ENCODE results near the gene S100A14. TPM values are rescaled to one million over a fixed set of nuclear protein-coding genes. Genes with fewer than 3 reads are reported as not detected.

Gene S100A14
- total and polyA plus RNA-seq, 4 donors = 2.5 to 91.2 TPM; not detected in 2

DNA sequence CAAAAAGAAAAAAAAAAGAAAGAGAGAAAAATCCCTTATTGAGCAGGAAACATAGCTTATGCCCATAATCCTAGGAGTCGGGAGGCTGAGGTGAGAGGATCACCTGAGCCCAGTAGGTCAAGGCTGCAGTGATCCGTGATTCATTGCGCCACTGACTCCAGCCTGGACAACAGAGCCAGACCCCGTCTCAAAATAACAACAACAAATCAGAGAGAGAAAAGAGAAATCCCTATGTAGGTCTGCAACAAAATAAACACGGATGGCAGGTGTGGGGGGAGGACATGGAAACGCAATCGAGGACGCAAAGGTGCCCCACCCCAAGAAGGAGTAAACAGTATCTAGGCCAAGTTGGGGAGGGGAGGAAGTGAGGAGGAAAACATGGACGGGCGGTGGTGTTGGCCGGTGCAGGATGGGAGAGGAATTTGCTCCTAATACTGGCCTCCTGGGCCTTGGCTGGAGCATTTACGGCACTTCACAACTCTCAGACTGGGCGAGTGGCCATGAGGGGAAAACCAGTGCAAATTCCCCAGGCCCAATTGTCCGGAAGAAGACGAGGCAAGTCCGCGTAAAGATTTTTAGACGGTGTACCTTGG, 17.1 kb upstream of the S100A14 start:
- Histone ChIP-seq H3K4me3 (ENCODE audit: low read length in 2 of 2) (no peak overlapping the region), H3K36me3 (ENCODE audit: control insufficient read depth in 1 of 2, insufficient read depth in 2 of 2, low read length in 1 of 2) (peaks cover 2 to 6% of the 10 kb centered on the region in 2 donors), H3K9me3 (ENCODE audit: control insufficient read depth, low read length) (no peaks in the 10 kb centered on the region), H3K4me1 (ENCODE audit: control insufficient read depth in 1 of 2, insufficient read depth in 2 of 2, low read length in 2 of 2) (no peaks in the 10 kb centered on the region), H3K27ac (ENCODE audit: low read depth in 1 of 2, low read length in 2 of 2) (peak overlapping the region in 1 of 2 donors; percentile 69), H3K27me3 (ENCODE audit: control insufficient read depth in 1 of 2, insufficient read depth in 2 of 2, low read length in 1 of 2) (no peaks in the 10 kb centered on the region)
- ATAC-seq (ENCODE audit: low FRiP score) (peak; percentile 52), DNase-seq (no peak)
- 53 to 56% methylated on average over 18 of the region's 18 CpGs for WGBS, 2 donors
- intact Hi-C loops (cut with DNase I) = no loop called here

DNA sequence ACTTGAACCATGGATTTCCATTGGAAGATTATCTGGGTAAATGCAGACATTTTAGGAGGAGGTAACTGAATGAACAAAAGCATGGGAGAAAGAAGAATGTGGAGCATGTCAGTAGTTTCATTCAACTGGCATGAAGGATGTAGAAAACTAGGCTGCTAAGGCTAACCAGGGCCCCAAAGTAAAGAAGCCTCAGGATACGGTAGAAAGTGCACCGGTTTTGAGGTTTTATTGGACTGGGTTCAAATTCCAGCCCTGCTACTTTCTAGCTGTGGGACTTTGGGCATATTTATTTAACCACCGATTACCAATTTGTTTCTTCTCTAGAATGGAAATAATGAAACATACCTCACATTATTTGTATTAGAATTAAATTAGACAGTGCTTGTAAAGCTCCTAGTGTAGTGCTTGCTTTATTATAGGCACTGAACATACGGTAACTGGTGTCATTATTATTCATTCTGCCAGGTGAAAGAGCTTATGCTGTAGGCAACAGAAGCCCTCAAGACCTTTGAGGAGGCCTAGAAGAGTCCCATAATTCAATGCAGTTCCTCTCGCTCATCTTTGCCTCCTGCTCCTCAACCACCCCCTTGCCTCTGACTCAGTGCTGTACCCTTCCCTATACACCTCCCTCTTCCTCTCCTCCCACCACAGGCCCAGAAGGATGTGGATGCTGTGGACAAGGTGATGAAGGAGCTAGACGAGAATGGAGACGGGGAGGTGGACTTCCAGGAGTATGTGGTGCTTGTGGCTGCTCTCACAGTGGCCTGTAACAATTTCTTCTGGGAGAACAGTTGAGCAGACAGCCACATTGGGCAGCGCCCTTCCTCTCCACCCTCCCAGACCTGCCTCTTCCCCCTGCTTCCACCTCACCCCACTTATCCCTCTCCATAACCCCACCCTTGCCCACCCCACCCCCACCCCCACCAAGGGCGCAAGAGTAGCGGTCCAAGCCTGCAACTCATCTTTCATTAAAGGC, 15.2 kb upstream of the S100A14 start:
- Histone ChIP-seq H3K27me3 (ENCODE audit: control insufficient read depth in 1 of 2, insufficient read depth in 2 of 2, low read length in 1 of 2) (no peaks in the 10 kb centered on the region), H3K27ac (ENCODE audit: low read depth in 1 of 2, low read length in 2 of 2) (no peak overlapping the region), H3K36me3 (ENCODE audit: control insufficient read depth in 1 of 2, insufficient read depth in 2 of 2, low read length in 1 of 2) (no peaks in the 10 kb centered on the region), H3K9me3 (ENCODE audit: control insufficient read depth, low read length) (no peaks in the 10 kb centered on the region), H3K4me3 (ENCODE audit: low read length in 2 of 2) (no peak overlapping the region), H3K4me1 (ENCODE audit: control insufficient read depth in 1 of 2, insufficient read depth in 2 of 2, low read length in 2 of 2) (no peaks in the 10 kb centered on the region)
- DNase-seq = no peak
- WGBS, 2 donors = 59 to 67% methylated on average over 10 of the region's 10 CpGs
- intact Hi-C loops (cut with DNase I) = no loop called here
- no peak for ATAC-seq (ENCODE audit: low FRiP score)

DNA sequence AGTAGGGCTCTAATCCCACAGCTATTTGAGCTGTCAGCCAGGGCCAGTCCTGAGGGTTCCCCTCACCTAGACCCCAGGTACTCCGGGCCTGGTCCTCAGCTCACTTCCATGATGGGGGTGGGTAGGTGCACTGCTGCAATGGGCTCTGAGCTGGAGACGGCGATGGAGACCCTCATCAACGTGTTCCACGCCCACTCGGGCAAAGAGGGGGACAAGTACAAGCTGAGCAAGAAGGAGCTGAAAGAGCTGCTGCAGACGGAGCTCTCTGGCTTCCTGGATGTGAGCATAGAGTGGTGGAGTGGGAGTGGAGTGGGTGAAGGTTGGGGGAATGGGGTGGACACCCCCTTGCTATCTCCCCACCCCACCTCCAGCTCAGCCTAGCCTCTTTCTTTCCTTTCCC, 14.3 kb upstream of the S100A14 start:
- WGBS, 2 donors = 73 to 77% methylated on average over 7 of the region's 7 CpGs
- intact Hi-C loops (cut with DNase I) = no loop called here
- H3K36me3 ChIP-seq (ENCODE audit: control insufficient read depth in 1 of 2, insufficient read depth in 2 of 2, low read length in 1 of 2) = no peaks in the 10 kb centered on the region
- no peaks in the 10 kb centered on the region for H3K9me3 ChIP-seq (ENCODE audit: control insufficient read depth, low read length)
- H3K4me1 ChIP-seq (ENCODE audit: control insufficient read depth in 1 of 2, insufficient read depth in 2 of 2, low read length in 2 of 2) = no peaks in the 10 kb centered on the region
- peak in 1 of 2 donors; percentile 70 for DNase-seq
- no peak for ATAC-seq (ENCODE audit: low FRiP score)
- no peaks in the 10 kb centered on the region for H3K27me3 ChIP-seq (ENCODE audit: control insufficient read depth in 1 of 2, insufficient read depth in 2 of 2, low read length in 1 of 2)
- no peak overlapping the region for H3K27ac ChIP-seq (ENCODE audit: low read depth in 1 of 2, low read length in 2 of 2)
- no peak overlapping the region for H3K4me3 ChIP-seq (ENCODE audit: low read length in 2 of 2)

DNA sequence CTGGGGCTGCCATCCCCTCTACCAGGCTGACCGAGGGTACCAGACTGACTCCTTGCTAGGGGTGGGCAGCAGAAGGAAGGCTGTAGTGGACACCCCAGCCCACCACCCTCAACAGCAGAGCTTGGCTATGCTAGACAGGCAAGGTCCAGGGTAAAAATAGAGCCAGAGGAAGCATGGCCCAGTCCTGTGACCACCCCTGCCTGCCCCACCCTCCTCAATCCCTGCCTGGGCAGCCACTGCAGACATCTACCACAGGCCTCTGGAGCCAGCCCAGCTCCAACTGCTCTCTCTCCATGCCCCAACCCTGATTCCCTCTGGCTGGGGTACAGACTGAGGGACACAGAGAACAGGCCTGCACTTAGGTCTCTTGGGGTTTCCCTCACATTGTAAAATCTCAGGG, 13.8 kb upstream of the S100A14 start:
- DNase-seq = peak; percentile 60 to 65
- H3K4me3 ChIP-seq (ENCODE audit: low read length in 2 of 2) = no peak overlapping the region
- H3K27ac ChIP-seq (ENCODE audit: low read depth in 1 of 2, low read length in 2 of 2) = peak overlapping the region in 1 of 2 donors; percentile 6
- ATAC-seq (ENCODE audit: low FRiP score) = no peak
- no peaks in the 10 kb centered on the region for H3K36me3 ChIP-seq (ENCODE audit: control insufficient read depth in 1 of 2, insufficient read depth in 2 of 2, low read length in 1 of 2)
- no peaks in the 10 kb centered on the region for H3K4me1 ChIP-seq (ENCODE audit: control insufficient read depth in 1 of 2, insufficient read depth in 2 of 2, low read length in 2 of 2)
- WGBS, 2 donors = 71 to 73% methylated on average over 1 of the region's 1 CpG
- intact Hi-C loops (cut with DNase I) = loop anchor here in 1 of 2 donors (5.0 kb wide), 1 partner anchor 123 kb away; no protein-coding TSS in a partner anchor
- H3K27me3 ChIP-seq (ENCODE audit: control insufficient read depth in 1 of 2, insufficient read depth in 2 of 2, low read length in 1 of 2) = no peaks in the 10 kb centered on the region
- H3K9me3 ChIP-seq (ENCODE audit: control insufficient read depth, low read length) = no peaks in the 10 kb centered on the region

DNA sequence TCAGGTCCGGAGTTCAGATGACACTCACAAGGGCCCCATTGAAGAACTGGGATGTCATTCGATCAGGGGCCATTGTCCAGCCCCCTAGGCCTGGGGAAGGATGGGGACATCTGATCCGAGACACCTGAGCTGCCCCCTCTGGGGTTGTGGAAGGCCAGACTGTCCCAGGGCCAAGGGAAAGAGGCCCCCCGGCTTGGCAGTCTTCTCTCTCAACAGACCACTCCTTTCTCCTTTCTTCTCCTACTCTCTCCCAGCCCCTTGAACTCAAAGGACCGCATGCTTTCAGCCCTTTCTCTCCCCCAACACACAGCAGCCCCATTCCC, 13.2 kb upstream of the S100A14 start:
- no peaks in the 10 kb centered on the region for H3K4me1 ChIP-seq (ENCODE audit: control insufficient read depth in 1 of 2, insufficient read depth in 2 of 2, low read length in 2 of 2)
- DNase-seq = peak in 1 of 2 donors; percentile 41
- no peak for ATAC-seq (ENCODE audit: low FRiP score)
- no peaks in the 10 kb centered on the region for H3K9me3 ChIP-seq (ENCODE audit: control insufficient read depth, low read length)
- no peaks in the 10 kb centered on the region for H3K27me3 ChIP-seq (ENCODE audit: control insufficient read depth in 1 of 2, insufficient read depth in 2 of 2, low read length in 1 of 2)
- H3K27ac ChIP-seq (ENCODE audit: low read depth in 1 of 2, low read length in 2 of 2) = no peak overlapping the region
- H3K36me3 ChIP-seq (ENCODE audit: control insufficient read depth in 1 of 2, insufficient read depth in 2 of 2, low read length in 1 of 2) = no peaks in the 10 kb centered on the region
- intact Hi-C loops (cut with DNase I) = loop anchor here in 1 of 2 donors (5.0 kb wide), 1 partner anchor 122 kb away; no protein-coding TSS in a partner anchor
- H3K4me3 ChIP-seq (ENCODE audit: low read length in 2 of 2) = no peak overlapping the region
- 68 to 81% methylated on average over 5 of the region's 5 CpGs for WGBS, 2 donors

DNA sequence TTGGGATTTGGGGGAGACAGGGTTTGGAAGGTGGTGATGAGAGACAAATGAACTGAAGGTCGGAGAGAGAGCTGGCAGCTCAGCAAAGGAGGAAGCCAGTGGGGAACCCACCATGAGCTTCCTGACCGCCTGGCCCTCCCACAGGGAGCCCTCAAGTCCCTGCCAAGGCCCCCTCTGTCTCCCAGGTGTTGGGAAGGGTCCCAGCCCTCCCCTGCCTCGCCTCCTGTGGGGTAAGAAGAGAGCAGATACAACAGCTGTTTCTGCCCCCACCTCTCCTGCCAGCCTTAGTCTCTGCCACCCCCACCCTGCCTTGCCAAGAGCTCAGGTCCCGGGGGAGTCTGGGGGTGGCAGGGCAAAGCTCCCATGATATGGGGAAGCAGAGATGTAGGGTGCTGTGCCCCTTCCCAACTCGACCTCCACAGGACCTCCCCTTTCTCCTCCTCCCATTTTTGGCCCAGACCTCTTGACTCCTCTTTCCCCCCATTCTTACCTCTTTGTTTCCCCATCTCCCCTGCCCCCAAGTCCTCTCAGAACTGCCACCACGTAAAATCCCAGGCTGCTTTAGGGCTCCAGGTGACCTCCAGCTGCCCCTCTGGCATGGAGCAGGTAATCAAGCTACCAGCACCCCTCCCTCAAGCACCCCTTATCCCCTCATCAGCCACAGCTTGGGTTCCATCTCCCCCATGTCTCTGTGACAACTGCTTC, 12.7 kb upstream of the S100A14 start:
- H3K4me1 ChIP-seq (ENCODE audit: control insufficient read depth in 1 of 2, insufficient read depth in 2 of 2, low read length in 2 of 2) = no peaks in the 10 kb centered on the region
- intact Hi-C loops (cut with DNase I) = loop anchor here in 1 of 2 donors (5.0 kb wide), 1 partner anchor 121 kb away; no protein-coding TSS in a partner anchor
- H3K27me3 ChIP-seq (ENCODE audit: control insufficient read depth in 1 of 2, insufficient read depth in 2 of 2, low read length in 1 of 2) = no peaks in the 10 kb centered on the region
- H3K36me3 ChIP-seq (ENCODE audit: control insufficient read depth in 1 of 2, insufficient read depth in 2 of 2, low read length in 1 of 2) = no peaks in the 10 kb centered on the region
- no peak overlapping the region for H3K4me3 ChIP-seq (ENCODE audit: low read length in 2 of 2)
- WGBS, 2 donors = 68 to 79% methylated on average over 6 of the region's 6 CpGs
- H3K27ac ChIP-seq (ENCODE audit: low read depth in 1 of 2, low read length in 2 of 2) = no peak overlapping the region
- no peak for ATAC-seq (ENCODE audit: low FRiP score)
- H3K9me3 ChIP-seq (ENCODE audit: control insufficient read depth, low read length) = no peaks in the 10 kb centered on the region
- DNase-seq = peak in 1 of 2 donors; percentile 61

DNA sequence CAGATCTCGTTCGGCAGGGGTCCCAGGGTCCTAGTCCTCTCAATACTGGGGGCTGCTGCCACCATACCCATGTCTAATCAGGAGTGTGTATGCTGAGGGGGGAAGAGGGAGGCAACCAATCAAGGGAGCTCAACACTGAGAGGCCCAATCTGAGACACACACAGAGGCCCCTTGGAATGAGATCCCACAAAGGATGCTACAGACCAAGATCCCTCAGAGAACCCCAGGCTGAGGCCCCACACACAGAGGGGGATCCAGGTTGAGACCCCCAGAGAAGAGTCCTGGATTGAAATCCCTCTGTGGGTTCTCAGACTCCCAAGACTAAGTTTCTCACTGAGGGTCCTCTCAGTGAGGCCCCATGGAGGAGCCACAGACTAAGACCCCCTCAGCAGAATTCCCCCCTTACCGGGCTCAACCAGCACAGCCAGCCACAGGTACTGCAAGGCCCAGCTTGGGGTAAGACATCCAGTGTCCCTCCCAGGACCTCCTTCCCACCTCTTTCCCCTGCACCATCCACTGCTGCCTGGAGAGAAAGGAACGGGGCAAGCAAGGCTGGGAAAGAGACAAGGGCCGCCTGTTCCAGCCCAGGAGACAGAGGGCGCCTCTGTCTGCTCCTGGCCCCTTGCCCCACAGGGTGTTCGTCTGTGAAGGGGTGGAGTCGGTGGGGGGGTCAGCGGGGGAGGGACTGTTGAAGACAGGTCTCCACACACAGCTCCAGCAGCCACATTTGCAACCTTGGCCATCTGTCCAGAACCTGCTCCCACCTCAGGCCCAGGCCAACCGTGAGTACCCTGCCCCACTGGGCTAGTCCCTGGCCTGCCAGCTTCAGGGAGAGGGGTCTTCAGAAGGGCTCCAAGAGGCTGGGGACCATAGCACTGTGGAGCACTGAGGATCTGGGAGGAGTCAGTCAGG, 11.8 kb upstream of the S100A14 start, which contains the start of gene S100A1:
Gene S100A1, plus strand, starts transcription at position 720 of the 912 bp plus-strand sequence. CDS start 2,088 bp downstream, outside the sequence.
- Histone ChIP-seq H3K4me1 (ENCODE audit: control insufficient read depth in 1 of 2, insufficient read depth in 2 of 2, low read length in 2 of 2) (no peaks in the 10 kb centered on the region), H3K27me3 (ENCODE audit: control insufficient read depth in 1 of 2, insufficient read depth in 2 of 2, low read length in 1 of 2) (no peaks in the 10 kb centered on the region), H3K9me3 (ENCODE audit: control insufficient read depth, low read length) (no peaks in the 10 kb centered on the region), H3K4me3 (ENCODE audit: low read length in 2 of 2) (peak within 1 kb of the TSS in 1 of 2 donors; percentile 39), H3K27ac (ENCODE audit: low read depth in 1 of 2, low read length in 2 of 2) (peak within 1 kb of the TSS; percentile 64 to 85), H3K36me3 (ENCODE audit: control insufficient read depth in 1 of 2, insufficient read depth in 2 of 2, low read length in 1 of 2) (no peaks in the 10 kb centered on the region)
- WGBS, 2 donors = 60 to 62% methylated on average over 10 of the region's 10 CpGs
- DNase-seq = peak in 1 of 2 donors; percentile 73
- ATAC-seq (ENCODE audit: low FRiP score) = no peak
- intact Hi-C loops (cut with DNase I) = loop anchor here in 1 of 2 donors (5.0 kb wide), 1 partner anchor 121 kb away; no protein-coding TSS in a partner anchor
